ENCODE measurements around the gene UGT1A3.

Gene UGT1A3

DNA sequence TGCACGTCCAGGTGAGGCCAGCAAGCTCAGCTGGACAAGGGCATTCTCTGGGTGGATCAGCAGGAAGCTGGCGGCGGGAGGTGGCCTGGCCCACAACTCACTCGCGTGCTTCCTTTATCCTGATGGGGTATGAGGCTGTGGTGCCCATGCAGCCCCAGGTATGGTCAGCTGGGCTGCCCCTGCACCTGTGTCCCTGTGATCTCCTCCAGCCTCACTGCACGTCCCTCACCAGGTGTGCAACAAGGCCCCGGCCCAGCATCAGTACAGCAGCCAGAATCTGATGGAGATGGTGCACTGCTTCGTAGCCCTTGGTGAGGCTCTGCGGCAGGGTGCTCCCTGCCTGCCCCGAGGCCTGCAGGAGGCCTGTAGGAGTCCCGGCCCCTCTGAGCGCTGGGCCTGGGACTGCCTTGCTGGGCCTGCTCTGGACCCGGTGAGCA, 66.9 kb downstream of the UGT1A3 start:
- no peak for DNase-seq (ENCODE audit: low spot score)

DNA sequence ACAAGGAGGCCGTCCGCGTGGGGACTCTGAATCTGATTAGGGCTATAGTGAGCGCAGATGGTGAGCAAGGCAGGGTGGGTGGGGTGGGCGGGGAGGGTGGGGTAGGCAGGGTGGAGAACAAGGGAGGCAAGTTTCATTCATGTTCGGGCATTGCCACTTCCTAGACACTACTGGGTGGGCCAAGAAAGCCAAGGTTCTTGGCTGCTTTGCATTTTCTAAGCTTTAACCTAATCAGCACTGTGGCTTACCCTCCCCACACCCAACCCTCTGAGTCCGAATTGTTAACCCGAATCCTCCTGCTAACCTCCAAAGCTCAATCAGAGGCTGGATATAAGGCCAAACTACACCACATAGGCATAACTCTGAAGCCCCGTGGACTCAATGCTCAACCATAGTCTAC, 67.4 kb downstream of the UGT1A3 start:
- DNase-seq (ENCODE audit: low spot score) = no peak

DNA sequence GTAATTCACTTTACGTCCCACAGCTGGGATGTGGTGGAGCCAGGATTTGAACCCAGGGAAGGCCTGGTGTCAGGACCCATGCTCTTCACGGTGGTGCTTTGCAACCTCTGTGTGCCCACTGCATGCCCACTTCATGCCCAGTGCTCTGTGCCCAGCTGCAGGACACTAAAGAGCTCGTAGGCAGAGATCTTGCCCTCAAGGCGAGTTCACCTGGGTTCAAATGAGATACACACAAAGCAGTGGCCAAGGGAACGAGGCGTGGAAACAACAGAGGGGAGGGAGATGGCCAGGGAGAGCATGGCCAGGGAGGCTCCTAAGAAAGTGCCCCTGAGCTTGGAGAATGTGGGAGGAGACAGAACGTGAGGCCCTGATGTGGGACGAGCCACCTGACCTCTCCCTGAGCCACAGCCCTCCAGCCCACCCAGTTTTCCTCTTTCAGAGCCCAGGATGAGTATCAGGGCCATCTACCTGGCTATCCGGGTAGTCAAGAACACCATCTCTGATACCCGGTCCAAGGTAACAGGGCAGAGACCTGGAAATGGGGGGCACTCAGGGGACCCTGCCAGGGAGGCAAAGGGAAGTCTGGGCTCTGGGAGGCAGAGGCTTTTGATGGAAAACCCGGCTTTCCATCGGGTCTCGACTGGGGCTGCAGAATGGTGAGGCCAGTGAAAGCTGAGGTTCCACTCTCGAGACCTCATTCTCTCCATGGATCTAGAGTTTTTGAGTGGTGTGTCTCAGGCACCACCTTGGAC, 69.7 kb downstream of the UGT1A3 start:
- DNase-seq (ENCODE audit: low spot score) = no peak

DNA sequence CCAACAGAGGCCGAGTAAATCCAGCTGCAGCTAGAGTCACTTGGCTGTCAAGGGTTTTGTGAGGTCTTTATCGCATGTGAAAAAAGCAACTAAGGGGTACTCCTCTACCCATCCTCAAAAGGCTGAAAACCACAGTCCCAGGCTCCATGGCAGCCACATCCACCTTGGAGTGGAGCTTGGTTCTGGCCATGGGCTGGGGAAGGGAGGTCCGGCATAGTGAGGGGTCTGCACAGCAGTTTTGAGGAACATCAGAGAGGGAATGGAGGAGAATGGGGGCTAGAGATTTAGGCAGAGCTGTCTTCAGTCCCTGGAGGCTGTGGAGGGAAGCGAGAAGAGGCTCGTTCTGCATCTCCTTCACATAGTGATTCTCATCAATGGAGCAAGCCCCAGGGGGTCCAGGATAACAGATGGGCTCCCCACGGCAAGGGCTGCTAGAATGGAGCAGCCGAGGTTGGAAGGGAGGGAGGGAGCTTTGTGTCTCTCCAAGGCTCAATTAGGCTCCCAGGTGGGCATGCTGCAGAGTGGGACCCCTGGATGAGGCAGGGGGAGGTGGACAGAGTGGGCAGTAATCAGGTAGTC, 70.3 kb downstream of the UGT1A3 start:
- no peak for DNase-seq (ENCODE audit: low spot score)

DNA sequence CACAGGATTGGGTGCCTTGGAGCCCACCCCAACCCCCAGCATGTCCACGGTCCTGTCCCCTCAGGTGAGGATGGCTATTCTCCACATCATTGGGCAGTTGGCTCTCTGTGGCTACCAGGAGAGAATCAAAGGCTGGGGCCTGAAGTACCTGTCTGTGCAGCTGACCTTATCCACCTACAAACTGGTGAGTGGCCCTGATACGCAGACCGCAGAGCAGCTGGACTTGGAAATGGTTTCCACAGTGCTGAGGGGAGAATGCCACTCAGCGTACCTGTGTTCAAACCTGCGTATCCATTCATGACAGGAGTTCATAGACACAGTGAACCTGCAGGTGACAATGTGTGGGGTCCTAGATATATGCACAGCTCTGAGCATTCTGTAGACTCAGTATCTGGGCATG, 70.9 kb downstream of the UGT1A3 start:
- no peak for DNase-seq (ENCODE audit: low spot score)

DNA sequence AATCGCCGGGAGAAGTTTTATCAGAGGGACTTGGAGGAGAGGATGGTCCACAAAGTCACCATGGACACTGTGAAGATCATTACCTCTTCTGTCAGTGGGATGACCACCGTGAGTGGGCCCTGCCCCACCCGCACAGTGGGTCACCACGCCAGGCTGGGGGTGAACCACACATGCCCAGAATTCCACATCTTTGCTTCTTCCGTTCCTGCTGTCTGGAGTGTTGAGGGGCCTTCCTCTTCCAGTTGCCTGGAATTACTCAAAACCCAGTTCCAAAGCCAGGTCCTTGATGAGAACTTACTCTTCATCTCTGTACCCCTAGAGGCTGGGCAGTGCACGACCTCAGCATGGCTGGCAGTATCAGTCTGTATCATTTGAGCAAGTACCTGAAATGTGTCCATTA, 71.4 kb downstream of the UGT1A3 start:
- no peak for DNase-seq (ENCODE audit: low spot score)

DNA sequence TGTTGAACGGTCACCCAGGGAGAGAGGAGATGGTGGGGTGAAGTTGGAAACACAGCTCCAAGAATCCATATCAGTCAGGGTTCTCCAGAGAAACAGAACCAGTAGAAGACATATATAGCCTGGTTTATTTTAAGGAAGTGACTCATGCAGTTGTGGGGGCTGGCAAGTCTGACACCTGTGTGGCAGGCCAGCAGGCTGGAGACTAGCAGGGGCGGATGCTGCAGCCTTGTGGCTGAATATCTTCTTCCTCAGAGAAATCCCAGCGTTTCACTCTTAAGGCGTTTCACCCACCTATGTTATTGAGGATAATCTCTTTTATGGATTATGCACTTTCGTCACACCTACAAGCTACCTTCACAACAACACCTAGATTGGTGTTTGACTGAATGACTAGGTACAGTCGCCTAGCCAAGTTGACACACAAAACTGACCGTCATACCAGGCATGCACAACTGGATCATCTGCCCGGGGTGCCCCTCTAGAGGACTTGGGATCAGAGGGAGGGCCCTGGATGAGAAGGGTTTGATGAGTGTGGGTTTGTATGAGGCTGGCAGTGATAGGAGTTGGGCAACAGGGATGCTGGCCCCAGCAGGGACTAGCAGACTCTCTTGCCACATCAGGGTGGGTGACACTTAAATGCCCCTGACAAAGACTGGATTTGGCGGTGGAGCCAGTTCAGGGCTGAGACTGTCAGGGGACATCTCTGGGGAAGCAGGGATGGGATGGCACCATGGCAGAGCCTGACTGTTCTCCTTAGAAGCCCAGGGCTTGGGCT, 72.7 kb downstream of the UGT1A3 start:
- no peak for DNase-seq (ENCODE audit: low spot score)

DNA sequence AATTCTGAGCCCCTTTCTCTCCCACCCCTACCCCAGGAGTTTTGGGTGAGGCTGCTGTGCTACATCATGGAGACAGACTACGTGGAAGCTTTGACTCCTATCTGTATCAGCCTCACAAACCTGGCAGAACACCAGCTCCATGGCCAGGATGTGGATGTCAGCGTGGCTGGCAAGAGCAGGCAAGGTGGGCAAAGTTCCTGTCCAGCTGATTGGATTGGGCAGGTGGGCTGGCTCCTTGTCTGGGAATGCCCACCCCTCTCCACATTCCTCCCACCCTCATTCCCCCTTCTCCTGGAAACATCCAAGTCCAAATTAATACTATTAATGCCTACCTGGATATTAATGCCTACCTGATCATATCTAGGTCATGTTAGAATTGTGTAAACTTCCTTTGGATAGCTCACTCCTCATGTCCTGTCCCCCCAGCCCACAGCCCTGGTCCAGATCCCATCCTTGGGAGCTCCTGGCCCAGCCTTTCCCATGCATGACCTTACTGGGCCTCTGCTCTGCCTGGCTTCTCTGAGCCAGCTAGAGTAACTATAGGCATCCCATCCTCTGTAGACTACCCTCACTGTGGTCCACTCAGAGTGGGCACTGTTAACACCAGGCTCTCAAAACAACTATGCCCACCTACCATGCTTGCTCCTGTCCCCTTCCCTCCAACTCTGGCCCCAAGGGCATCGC, 73.4 kb downstream of the UGT1A3 start:
- no peak for DNase-seq (ENCODE audit: low spot score)

DNA sequence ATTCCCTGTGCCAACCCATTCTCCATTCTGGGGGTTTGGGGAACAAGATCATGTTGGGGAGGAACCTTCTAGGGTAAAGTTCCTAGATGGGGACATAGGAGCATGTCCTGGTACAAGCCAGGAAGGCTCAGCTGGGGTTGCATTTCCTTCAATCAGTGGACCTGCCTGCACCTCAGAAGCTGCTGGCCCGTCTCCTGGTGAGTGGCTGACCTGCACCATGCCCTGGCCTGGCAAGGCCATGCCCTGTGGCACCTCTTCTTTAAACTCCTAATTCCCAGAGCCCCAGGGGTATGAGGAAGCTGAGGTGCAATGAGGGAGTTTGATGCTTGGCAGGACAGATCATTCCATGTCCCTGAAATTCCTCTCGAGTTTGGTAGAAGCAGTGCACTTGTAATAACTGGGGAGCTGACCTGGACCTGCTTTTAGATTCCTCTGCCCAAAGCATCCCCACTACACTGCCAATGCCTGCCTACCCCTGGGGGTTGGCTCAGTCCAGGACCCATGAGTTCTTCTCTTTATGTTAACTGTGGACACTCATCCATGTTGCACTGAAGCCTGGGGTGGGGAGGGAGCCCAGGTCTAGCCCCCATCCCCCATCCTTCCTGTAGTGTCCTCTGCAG, 74.6 kb downstream of the UGT1A3 start:
- DNase-seq (ENCODE audit: low spot score) = no peak

DNA sequence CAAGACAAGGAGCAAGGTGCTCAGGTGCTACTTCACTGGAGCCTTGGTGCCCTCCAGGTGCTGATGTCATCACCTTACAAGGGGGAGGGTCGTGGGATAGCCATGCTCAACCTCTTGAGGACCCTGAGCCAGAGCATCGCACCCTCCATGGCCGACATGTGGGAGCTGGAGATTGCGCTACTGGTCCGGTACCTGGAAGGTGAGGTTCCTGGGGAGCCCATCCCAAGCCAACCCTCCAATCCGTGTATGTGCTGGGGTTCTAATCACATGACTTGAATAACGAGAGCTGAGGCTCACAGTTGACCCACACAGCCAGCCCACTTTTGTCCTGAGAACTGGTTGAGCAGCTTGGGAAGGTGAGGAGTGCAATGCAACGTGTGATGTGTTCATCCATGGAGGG, 75.2 kb downstream of the UGT1A3 start:
- DNase-seq (ENCODE audit: low spot score) = no peak

DNA sequence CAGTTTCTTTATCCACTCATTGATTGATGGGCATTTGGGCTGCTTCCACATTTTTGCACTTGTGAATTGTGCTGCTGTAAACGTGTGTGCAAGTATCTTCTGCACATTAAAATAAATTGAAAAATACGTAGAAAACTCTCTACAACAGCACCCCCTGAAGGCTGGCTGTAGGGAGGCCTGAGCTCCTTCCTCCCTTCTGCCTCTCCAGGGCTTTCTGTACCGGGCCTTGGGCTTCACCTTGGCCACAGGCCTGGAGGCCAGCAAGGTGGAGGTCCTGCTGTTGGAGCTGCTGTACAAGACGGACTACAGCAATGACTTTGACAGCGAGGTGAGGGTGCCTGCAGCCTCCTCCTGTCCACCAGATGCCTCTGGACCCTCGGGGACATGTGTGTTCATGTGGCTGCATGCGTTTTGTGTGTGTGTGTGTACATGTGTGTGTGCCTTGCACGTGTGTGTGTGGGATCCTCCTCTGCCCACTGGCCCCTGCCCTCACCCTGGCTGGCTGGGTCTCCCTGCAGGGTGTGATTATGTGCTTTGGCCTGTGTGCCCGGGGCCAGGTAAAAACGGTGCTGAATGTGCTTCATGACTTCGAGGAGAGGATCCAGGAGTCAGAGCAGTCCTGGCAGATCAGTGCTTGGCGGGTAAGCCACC, 78.5 kb downstream of the UGT1A3 start:
- DNase-seq (ENCODE audit: low spot score) = no peak

DNA sequence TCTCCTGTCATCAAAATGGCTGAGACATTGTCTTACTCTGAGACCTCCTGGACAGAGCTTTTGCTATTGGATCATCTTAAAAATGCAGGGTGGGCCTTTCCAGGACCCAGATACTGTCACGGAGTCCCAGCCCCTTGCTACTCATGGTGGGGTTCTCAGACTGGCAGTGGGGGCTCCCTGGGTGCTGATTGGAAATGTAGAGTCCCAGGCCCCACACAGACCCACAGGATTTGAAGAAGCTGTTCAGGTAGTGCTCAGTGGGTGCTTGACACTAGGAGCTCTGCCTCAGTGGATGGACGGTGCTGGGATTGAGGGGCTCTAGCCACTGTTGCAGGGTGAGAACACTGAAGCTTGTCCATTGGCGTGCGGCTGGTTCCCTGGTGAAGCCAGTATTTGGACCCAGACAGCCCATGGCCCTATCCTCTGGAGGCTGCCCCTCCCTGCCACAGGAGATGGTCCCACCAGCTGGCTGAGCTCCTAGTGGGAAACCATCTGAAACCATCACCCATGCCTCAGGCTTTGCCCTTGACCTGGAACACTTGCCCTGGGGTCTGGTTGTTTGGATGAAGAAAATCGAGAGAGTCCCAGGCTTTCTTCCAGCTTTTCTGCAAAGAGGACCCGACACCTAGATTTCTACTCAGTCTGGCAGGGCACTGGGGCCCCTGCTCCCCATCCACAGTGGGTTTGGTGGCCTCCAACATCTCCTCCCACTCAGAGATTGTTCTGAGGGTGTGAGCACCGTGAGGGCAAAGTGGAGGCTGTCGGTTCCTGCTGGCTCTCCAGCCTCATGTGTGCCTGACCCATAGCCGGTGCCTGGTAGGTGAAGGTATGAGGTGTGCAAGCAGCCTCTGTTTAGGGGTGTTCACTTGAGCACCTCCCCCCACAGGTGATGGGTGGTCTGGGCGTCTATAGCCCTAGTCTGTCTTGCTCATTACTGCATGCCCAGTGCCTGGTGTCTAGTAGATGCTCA, 79.4 kb downstream of the UGT1A3 start:
- no peak for DNase-seq (ENCODE audit: low spot score)

DNA sequence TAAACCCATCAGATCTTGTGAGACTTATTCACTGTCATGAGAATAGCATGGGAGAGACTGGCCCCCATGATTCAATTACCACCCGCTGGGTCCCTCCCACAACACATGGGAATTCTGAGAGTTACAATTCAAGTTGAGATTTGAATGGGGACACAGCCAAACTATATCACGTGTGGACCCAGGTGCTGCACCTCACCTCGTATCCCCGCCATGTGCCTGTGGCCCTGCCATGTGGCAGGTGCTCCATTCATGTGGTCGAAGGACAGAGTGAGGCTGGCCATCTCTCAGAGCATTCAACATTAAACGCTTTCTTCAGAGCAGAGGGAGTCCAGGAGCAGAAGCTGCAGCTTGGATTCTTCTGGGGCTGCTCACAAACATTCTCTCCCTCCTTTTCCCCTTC, 81.5 kb downstream of the UGT1A3 start:
- DNase-seq (ENCODE audit: low spot score) = no peak

DNA sequence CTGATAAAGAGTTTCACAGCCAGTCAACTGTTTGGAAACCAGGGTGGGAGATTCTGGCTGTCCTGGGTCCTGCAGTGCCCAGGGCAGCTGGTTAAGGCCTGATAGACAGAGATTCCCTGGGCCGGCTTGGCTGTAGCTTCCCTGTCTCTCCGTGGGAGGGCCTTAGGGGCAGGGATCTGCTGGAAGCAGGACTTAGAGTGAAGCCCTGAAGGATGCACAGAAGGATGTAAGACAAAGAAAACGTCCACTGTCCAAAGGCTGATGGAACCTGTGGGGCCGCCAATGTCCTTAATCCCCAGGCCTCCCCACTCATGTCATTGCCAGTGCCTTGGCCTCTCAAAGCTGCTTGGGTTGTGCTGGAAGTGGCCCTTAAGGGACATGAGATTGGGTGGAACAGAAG, 82.2 kb downstream of the UGT1A3 start:
- DNase-seq (ENCODE audit: low spot score) = no peak

DNA sequence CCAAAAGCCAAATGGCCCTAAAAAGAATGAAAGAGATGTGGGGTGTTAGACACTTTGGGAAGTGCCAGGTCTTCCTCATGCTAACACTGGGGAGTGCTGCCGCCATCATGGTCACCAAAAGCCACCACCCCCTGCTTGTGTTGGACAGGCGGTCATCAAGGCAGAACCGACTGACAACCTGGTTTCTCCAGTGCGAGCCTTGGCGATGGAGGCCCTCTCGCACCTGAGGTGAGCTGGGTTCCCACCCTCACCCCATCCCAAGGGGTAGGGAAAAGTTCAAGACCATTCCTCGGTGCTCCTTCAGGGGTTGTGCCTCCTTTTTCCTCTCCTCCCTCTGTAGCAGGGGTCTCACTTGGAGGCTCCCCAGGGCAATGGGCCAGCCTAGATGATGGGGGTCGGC, 82.9 kb downstream of the UGT1A3 start:
- no peak for DNase-seq (ENCODE audit: low spot score)

DNA sequence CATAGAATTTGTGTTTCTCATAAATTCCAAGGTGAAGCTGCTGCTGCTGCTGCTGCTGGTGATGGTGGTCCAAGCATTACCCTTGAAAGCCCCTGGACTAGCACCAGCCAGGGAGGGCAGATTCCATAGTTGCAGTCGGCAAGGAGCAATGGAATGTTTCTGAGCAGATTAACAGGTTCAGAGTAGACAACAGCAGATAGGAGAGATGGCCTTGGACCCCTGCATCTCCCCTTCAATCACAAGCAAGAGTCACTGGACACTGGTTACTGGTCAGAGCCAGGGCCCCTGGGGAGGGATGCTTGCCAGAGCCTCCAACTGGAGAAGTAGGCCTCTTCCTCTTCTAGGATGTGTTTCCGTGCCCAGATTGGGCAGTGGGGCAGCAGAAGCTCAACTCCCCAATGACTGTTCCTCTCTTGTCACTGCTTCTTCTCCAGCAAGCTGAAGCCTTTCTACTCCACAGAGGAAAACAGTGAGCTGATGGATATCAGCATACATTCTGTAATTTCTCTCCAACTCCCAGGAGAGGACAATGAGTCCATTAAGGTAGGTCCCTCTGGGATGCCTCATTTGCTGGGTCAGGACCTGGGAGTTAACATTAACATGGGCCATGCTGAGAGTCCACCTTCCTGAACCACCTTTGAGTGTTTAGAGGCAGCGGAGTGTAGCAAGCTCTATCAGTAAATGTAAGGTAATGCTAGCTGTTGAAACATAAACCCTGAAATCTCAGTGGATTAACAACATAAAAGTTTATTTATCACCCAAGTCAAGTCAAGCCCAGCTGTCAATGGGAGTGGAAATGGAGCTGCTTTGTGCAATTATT, 84.6 kb downstream of the UGT1A3 start:
- no peak for DNase-seq (ENCODE audit: low spot score)

DNA sequence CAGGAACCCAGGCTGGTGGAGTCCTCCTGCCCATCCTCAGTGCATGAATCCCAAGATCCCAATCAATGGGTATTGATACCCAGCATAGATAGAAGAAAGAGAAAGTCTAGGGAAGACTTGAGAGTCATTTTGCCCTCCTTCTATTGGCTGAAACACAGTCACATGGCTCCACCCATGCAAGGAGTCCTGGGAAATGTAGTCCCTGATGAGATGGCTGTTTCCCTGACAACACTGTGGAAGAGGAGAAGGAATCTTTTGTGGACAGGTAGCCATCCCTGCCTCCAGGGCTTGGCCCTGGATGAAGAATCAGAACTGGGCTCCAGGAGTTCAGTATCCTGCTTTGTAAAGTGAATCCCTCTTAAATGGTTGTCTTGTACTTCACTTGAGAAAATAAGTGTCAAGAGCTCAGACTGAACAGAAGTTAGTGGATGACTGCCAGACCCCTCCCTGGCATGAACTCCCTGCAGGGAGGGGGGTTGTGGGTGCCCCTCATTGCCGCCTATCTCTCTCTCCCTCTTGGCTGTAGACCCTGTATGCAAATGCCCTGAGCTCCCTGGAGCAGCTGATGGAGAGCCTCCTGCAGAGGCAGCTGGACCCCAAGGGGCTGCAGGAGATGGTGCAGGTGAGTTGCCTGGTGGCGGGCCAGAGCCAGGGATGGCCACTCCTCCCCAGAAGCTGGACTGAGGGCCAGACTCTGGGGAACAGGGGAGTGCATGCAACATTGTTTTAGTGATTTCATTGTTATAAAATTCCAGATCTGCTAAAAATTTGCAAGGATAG, 85.4 kb downstream of the UGT1A3 start:
- DNase-seq (ENCODE audit: low spot score) = no peak

DNA sequence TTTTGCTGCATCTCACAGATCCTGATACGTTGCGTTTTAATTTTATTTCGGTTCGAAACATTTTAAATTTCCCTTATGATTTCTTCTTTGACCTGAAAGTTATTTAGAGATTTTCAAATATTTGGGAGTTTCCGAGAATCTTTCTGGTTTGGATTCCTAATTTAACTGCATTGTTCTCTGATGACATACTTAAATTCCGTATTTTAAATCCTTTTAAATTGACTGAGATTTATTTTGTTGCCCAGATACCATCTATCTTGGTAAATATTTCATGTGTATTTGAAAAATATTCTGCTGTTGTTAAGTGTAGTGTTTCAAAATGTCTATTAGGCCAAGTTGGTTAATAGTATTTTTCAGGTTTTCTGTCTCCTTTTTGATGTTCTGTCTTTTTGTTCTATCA, 87.0 kb downstream of the UGT1A3 start:
- DNase-seq (ENCODE audit: low spot score) = no peak

DNA sequence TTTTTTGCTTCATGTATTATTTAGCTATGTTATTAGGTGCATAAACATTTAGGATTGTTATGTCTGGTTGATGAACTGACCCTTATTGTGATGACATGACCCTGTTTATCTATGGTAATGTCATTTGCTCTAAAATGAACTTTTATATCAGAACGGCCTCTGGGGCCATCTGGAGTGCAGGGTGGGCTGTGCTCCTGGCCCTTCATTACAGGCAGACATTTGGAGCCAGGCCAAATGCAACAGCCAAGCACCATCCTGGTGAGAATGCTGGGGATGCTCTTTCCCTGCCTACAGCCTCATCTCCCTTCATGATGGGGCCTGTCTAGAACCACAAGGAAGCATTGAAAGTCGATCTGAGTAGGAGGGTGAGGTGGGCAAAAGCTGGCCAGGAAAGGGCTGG, 87.5 kb downstream of the UGT1A3 start:
- no peak for DNase-seq (ENCODE audit: low spot score)

Data from AG08395 (cell line).